ENCODE results near the gene CTTNBP2NL. TPM values are rescaled to one million over a fixed set of nuclear protein-coding genes. Genes with fewer than 3 reads are reported as not detected.

The CTTNBP2NL gene
- total RNA-seq, 1 experiment from 2014 or later = 38.8 TPM

DNA sequence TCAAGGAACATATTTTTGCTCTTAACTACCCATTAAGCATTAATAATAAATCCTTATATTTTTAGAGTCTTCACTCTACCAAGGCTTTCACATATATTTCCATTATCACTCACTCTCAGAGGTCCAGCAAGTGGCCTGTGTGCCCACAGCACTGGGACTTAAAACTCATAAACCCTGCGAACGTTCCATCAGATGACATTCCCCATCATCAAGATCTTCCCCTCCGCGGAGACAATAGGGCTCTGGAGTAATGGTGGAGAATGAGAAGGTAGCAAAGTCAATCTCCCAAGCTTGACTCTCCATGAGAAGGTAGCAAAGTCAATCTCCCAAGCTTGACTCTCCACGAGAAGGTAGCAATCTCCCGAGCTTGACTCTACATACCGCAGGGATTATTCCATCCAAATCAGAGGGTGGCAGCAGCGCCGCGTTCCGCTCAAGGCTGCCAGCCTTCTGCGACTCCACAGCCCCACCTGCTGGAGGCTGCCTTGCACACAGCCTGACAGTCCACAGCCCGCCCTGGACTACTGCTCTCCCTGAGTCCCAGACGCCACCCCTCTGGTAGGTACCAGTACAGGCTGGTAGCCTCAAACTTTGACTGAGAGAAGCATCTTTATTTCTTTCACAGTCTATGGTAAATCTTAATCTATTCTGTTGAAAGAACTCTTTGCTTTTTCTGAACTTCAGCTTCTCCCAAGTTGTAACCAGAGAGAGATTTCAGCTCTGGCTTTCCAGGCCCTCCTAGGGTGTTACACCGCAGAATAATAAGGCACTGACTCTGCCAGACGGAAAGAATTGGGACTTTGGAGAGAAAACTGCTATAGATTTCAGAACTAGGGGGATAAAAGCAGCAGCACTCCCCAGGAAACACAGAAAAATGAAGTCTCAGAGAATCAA, 26.4 kb upstream of the CTTNBP2NL start:
- Histone ChIP-seq H3K27me3 (ENCODE audit: insufficient read depth, low read length) (no peaks in the 10 kb centered on the region), H3K4me2 (ENCODE audit: insufficient read depth, insufficient read length, low read length) (no peak overlapping the region), H4K8ac (replicated peaks; ENCODE audit: insufficient read length, low read depth, low read length) (no peak overlapping the region), H3K14ac (ENCODE audit: insufficient read depth, low read length) (no peak overlapping the region), H2AK5ac (ENCODE audit: insufficient read length, low read length) (no peak overlapping the region), H2BK5ac (ENCODE audit: insufficient read length, low read length) (no peak overlapping the region), H3K23ac (ENCODE audit: insufficient read length, low read depth, low read length) (no peak overlapping the region), H3K23me2 (ENCODE audit: insufficient read length, low read depth, low read length, poor library complexity, severe bottlenecking) (no peaks in the 10 kb centered on the region), H3K79me2 (ENCODE audit: insufficient read depth, low read length) (no peaks in the 10 kb centered on the region), H4K20me1 (ENCODE audit: control insufficient read depth, insufficient read depth, insufficient read length) (no peaks in the 10 kb centered on the region), H3K56ac (ENCODE audit: insufficient read length, low read depth, low read length) (no peak overlapping the region), H3K4ac (ENCODE audit: low read depth, low read length) (no peak overlapping the region), H3K27ac (ENCODE audit: insufficient read length, low read depth, low read length) (no peak overlapping the region), H4K5ac (ENCODE audit: insufficient read length, low read depth, low read length) (no peak overlapping the region), H4K91ac (ENCODE audit: insufficient read length, low read depth, low read length) (no peak overlapping the region), H2BK20ac (ENCODE audit: low read depth, low read length, poor library complexity, severe bottlenecking) (no peak overlapping the region), H3T11ph (ENCODE audit: low read length) (no peak overlapping the region), H3K4me1 (ENCODE audit: insufficient read depth, low read length) (no peaks in the 10 kb centered on the region), H2AFZ (ENCODE audit: low read length) (no peak overlapping the region), H2BK15ac (ENCODE audit: low read depth, low read length) (no peak overlapping the region), H2BK12ac (ENCODE audit: insufficient read length, low read depth, low read length) (no peak overlapping the region), H2BK120ac (ENCODE audit: low read depth, low read length, poor library complexity, severe bottlenecking) (no peak overlapping the region), H3K9ac (ENCODE audit: extremely low read depth, insufficient read length, low read length) (no peak overlapping the region), H3K18ac (ENCODE audit: insufficient read length, low read depth, low read length) (no peak overlapping the region), H3K79me1 (ENCODE audit: insufficient read depth, low read depth, low read length, poor library complexity, severe bottlenecking) (no peaks in the 10 kb centered on the region), H3K9me3 (ENCODE audit: control insufficient read depth, low read depth, low read length) (no peaks in the 10 kb centered on the region)
- WGBS (ENCODE audit: extremely low coverage, insufficient read length, low lambda C conversion rate) = no CpG with 5 or more reads among the region's 16 CpGs
- Mint-ChIP-seq H3K27ac (no peak overlapping the region; a peak in 1 of 7 replicates), H3K27me3 (ENCODE audit: low read depth) (peaks cover 26% of the 10 kb centered on the region), H3K4me3 (no peak overlapping the region), H3K4me1 (peaks cover 3 to 6% of the 10 kb centered on the region in 2 experiments; a peak in 3 of 4 replicates), H3K36me3 (ENCODE audit: insufficient read depth in 1 of 3, low read depth in 3 of 3) (no peaks in the 10 kb centered on the region), H3K9me3 (no peaks in the 10 kb centered on the region)
- TF ChIP-seq, protein P1, sequence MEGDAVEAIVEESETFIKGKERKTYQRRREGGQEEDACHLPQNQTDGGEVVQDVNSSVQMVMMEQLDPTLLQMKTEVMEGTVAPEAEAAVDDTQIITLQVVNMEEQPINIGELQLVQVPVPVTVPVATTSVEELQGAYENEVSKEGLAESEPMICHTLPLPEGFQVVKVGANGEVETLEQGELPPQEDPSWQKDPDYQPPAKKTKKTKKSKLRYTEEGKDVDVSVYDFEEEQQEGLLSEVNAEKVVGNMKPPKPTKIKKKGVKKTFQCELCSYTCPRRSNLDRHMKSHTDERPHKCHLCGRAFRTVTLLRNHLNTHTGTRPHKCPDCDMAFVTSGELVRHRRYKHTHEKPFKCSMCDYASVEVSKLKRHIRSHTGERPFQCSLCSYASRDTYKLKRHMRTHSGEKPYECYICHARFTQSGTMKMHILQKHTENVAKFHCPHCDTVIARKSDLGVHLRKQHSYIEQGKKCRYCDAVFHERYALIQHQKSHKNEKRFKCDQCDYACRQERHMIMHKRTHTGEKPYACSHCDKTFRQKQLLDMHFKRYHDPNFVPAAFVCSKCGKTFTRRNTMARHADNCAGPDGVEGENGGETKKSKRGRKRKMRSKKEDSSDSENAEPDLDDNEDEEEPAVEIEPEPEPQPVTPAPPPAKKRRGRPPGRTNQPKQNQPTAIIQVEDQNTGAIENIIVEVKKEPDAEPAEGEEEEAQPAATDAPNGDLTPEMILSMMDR (conservative IDR thresholded peaks at IDR 0.05) = peak; percentile 99
- peak; percentile 90 for DNase-seq
